ENCODE results near the gene CCDC12. TPM values are rescaled to one million over a fixed set of nuclear protein-coding genes. Genes with fewer than 3 reads are reported as not detected.

Gene CCDC12
- total and polyA plus RNA-seq, 12 donors = 28.8 to 137 (median 34.2) TPM

DNA sequence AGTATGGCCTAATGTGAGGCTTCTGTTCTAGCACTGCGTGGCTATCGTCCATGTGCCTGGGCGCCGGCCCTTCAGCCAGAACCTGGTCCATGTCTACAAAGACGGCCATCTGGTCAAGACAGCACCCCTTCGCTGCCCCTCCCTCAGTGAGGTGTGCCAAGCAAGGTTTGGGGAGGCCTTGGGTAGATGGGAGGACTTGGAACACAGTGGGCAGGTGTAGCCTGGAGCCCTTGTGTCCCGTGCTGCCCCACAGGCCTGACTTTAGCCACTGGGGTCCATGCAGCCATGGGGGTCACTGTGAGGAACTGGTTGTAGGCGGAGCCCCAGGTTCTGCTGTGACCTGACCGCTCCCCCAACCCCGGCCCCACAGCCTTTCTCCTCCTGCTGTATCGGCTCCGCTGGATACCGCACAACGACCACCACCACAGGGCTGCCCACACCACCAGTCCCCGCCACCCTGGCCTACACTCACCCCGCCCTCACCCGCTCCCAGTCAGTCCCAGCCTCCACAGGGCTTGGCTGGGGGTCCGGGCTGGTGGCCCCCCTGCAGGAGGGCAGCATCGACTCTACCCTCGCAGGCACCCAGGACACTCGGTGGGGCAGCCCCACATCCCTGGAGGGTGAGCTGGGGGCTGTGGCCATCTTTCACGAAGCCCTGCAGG is 19.5 kb upstream of the CCDC12 start:
- peaks cover 0 to 96% (median 0%) of the 10 kb centered on the region in 9 donors for H3K36me3 ChIP-seq
- no peak for DNase-seq
- intact Hi-C loops (cut with DNase I) = loop anchor here in 7 of 10 donors (2.0 to 10.0 kb wide), 4 partner anchors 71 to 291 kb away; partner anchors contain the start of gene TMIE (in 4 of the 7)

DNA sequence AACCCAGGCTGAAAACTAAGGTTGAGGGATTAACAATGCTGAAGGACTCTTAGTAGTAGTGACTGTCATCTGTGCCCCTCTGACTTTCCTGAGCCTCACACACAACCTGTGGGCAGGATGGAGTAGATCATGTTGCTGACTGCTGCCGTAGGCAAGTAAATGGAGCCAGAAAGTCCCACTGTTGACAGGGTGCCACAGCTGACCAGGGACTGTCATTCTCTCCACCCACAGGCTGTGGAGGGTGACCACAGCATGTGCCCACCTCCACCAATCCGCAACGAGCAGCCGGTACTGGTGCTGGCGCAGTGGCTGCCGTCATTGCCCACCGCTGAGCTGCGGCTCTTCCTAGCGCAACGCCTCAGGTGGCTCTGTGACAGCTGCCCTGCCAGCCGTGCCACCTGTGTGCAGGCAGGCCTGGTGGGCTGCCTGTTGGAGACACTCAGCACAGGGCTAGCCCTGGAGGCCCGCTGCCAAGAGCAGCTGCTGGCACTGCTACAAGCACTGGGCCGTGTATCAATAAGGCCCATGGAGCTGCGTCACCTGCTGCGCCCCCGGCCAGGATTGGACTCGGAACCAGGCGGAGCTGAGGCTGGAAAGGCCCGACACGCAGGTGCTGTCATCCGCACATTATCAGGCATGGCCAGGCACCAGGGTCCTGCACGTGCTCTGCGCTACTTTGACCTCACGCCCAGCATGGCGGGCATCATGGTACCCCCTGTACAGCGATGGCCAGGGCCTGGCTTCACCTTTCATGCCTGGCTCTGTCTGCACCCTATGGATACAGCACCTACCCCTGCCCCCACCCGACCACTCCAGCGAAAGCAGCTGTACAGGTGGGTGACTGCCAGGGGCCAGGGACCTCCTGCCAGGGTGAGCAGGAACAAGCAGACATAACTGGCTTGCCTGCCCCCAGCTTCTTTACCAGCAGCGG is 18.5 kb upstream of the CCDC12 start:
- DNase-seq (peak in 1 of 2 donors; percentile 9), ATAC-seq (no peak)
- no peaks in the 10 kb centered on the region for H3K27me3 ChIP-seq
- TF ChIP-seq, protein P1, sequence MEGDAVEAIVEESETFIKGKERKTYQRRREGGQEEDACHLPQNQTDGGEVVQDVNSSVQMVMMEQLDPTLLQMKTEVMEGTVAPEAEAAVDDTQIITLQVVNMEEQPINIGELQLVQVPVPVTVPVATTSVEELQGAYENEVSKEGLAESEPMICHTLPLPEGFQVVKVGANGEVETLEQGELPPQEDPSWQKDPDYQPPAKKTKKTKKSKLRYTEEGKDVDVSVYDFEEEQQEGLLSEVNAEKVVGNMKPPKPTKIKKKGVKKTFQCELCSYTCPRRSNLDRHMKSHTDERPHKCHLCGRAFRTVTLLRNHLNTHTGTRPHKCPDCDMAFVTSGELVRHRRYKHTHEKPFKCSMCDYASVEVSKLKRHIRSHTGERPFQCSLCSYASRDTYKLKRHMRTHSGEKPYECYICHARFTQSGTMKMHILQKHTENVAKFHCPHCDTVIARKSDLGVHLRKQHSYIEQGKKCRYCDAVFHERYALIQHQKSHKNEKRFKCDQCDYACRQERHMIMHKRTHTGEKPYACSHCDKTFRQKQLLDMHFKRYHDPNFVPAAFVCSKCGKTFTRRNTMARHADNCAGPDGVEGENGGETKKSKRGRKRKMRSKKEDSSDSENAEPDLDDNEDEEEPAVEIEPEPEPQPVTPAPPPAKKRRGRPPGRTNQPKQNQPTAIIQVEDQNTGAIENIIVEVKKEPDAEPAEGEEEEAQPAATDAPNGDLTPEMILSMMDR (IDR thresholded peaks at IDR 0.05) = no peak
- no peak overlapping the region for H3K27ac ChIP-seq
- 95 to 96% methylated on average over 28 to 29 of the region's 29 CpGs for WGBS, 2 donors
- peaks cover 0 to 30% (median 0%) of the 10 kb centered on the region in 9 donors for H3K4me1 ChIP-seq
- peaks cover 0 to 92% (median 0%) of the 10 kb centered on the region in 9 donors for H3K36me3 ChIP-seq
- H3K4me3 ChIP-seq = no peak overlapping the region
- no peaks in the 10 kb centered on the region for H3K9me3 ChIP-seq
- intact Hi-C loops (cut with DNase I) = loop anchor here in 6 of 10 donors (5.0 to 10.0 kb wide), 3 partner anchors 70 to 290 kb away; partner anchors contain the start of gene TMIE (in 4 of the 6)

More for the DNA sequence above, 19.5 kb upstream of the CCDC12 start:
- Histone ChIP-seq H3K9me3 (no peaks in the 10 kb centered on the region), H3K27me3 (no peaks in the 10 kb centered on the region), H3K27ac (no peak overlapping the region), H3K4me3 (no peak overlapping the region), H3K4me1 (peaks cover 0 to 20% (median 0%) of the 10 kb centered on the region in 9 donors)
- no peak for ATAC-seq
- 94% methylated on average over 21 to 22 of the region's 22 CpGs for WGBS, 2 donors
- TF ChIP-seq, protein P1 (IDR thresholded peaks at IDR 0.05) = no peak

DNA sequence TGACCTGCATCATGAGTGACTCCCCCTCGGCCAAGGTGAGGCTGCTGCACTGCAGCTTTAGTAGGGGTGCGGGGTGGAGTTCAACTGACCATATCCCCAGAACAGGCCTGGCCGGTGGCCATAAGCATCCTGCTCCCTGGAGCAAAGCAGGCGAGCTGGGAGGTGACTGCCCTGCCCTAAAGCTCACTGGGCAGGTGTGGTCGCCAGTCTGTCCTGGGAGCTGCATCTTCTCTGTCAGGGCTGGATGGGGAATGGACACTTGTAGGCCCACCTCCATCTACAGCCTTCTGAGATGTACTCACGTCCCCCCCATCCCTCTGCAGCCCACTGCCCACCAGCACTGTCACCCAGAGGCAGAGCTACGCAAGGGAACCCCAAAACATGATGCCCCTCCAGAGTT is 17.4 kb upstream of the CCDC12 start:
- no peak overlapping the region for H3K4me3 ChIP-seq
- peaks cover 0 to 40% (median 0%) of the 10 kb centered on the region in 9 donors for H3K4me1 ChIP-seq
- no peak for DNase-seq
- H3K27me3 ChIP-seq = no peaks in the 10 kb centered on the region
- peaks cover 0 to 92% (median 0%) of the 10 kb centered on the region in 9 donors for H3K36me3 ChIP-seq
- no peak overlapping the region for H3K27ac ChIP-seq
- no peaks in the 10 kb centered on the region for H3K9me3 ChIP-seq
- intact Hi-C loops (cut with DNase I) = loop anchor here in 4 of 10 donors (10.0 kb wide), 2 partner anchors 69 to 289 kb away; partner anchors contain the start of gene TMIE (in 4 of the 4)
- no peak for ATAC-seq
- TF ChIP-seq, protein P1 (IDR thresholded peaks at IDR 0.05) = no peak
- 90 to 95% methylated on average over 7 of the region's 7 CpGs for WGBS, 2 donors

DNA sequence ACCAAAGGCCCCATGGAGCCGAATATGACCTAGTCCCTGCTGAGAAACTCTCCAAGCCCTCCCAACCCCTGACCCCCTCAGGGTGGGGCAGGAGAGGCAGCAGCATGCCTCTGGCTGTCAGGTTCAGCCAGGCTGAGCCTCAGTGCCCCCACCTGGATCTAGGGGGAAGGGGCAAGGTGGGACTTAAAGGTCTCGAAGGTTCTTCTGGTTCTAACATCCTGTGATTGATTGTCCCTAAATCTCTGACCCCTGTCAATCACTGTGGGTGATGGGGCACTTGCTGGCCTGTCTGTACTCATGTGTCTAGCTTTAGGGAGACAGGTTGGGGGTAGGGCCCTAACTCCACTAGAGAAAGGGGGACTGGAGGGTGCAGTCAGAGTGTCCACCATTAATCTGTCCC is 16.7 kb upstream of the CCDC12 start:
- DNase-seq = no peak
- Histone ChIP-seq H3K27me3 (no peaks in the 10 kb centered on the region), H3K27ac (no peak overlapping the region), H3K4me1 (peaks cover 0 to 47% (median under 1%) of the 10 kb centered on the region in 9 donors), H3K4me3 (no peak overlapping the region), H3K9me3 (no peaks in the 10 kb centered on the region), H3K36me3 (peaks cover 0 to 91% (median 0%) of the 10 kb centered on the region in 9 donors)
- WGBS, 2 donors = 74 to 84% methylated on average over 2 of the region's 2 CpGs
- no peak for ATAC-seq
- intact Hi-C loops (cut with DNase I) = loop anchor here in 4 of 10 donors (10.0 kb wide), 2 partner anchors 68 to 288 kb away; partner anchors contain the start of gene TMIE (in 4 of the 4)
- TF ChIP-seq, protein P1 (IDR thresholded peaks at IDR 0.05) = no peak
